ENCODE data around the gene NELFA.

Gene NELFA

GRCh38 chr4:1978741-1979476 lies 29.9 kb downstream of the NELFA start:
- H3K36me3 ChIP-seq (ENCODE audit: low read length) = peaks cover 15% of the 10 kb centered on the region
- H4K20me1 ChIP-seq (ENCODE audit: low read depth, low read length) = peaks cover 4% of the 10 kb centered on the region; the same call in 1 of the 2 replicates

GRCh38 chr4:1978226-1978625 lies 30.5 kb downstream of the NELFA start:
- Histone ChIP-seq H2AFZ (ENCODE audit: low read depth, low read length, severe bottlenecking) (no peak overlapping the region), H3K36me3 (ENCODE audit: low read length) (peaks cover 15% of the 10 kb centered on the region), H3K27me3 (ENCODE audit: low read length) (no peaks in the 10 kb centered on the region), H4K20me1 (ENCODE audit: low read depth, low read length) (peaks cover 4% of the 10 kb centered on the region; the same call in 1 of the 2 replicates), H3K79me2 (ENCODE audit: insufficient read depth, low read length) (no peaks in the 10 kb centered on the region), H3K4me3 (ENCODE audit: insufficient read depth, low read length, poor library complexity, severe bottlenecking) (no peak overlapping the region), H3K9ac (ENCODE audit: low read length) (no peak overlapping the region), H3K4me2 (ENCODE audit: low read depth, low read length, poor library complexity, severe bottlenecking) (no peak overlapping the region), H3F3A (ENCODE audit: insufficient read depth) (peaks cover 26% of the 10 kb centered on the region), H3K9me2 (replicated peaks; ENCODE audit: insufficient read depth, low read length) (no peaks in the 10 kb centered on the region), H3K27ac (ENCODE audit: low read depth, low read length) (no peak overlapping the region), H3K9me3 (ENCODE audit: insufficient read depth, low read length) (no peaks in the 10 kb centered on the region)
- TF ChIP-seq EZH2phosphoT487 (conservative IDR thresholded peaks at IDR 0.05; ENCODE audit: low read length) (no peak), CTCF (IDR thresholded peaks at IDR 0.05; ENCODE audit: insufficient read depth, low read length, poor library complexity, severe bottlenecking) (no peak)

More at GRCh38 chr4:1978741-1979476, 29.9 kb downstream of the NELFA start:
- Histone ChIP-seq H3K27me3 (ENCODE audit: low read length) (no peaks in the 10 kb centered on the region), H3K27ac (ENCODE audit: low read depth, low read length) (no peak overlapping the region), H3K79me2 (ENCODE audit: insufficient read depth, low read length) (no peaks in the 10 kb centered on the region), H3F3A (ENCODE audit: insufficient read depth) (peaks cover 26% of the 10 kb centered on the region), H3K9me2 (replicated peaks; ENCODE audit: insufficient read depth, low read length) (no peaks in the 10 kb centered on the region), H2AFZ (ENCODE audit: low read depth, low read length, severe bottlenecking) (no peak overlapping the region), H3K4me2 (ENCODE audit: low read depth, low read length, poor library complexity, severe bottlenecking) (no peak overlapping the region), H3K4me3 (ENCODE audit: insufficient read depth, low read length, poor library complexity, severe bottlenecking) (no peak overlapping the region), H3K9ac (ENCODE audit: low read length) (no peak overlapping the region), H3K9me3 (ENCODE audit: insufficient read depth, low read length) (no peaks in the 10 kb centered on the region)
- TF ChIP-seq EZH2phosphoT487 (conservative IDR thresholded peaks at IDR 0.05; ENCODE audit: low read length) (no peak), CTCF (IDR thresholded peaks at IDR 0.05; ENCODE audit: insufficient read depth, low read length, poor library complexity, severe bottlenecking) (no peak)

- H3K9me3 ChIP-seq (ENCODE audit: insufficient read depth, low read length) = no peaks in the 10 kb centered on the region
- no peaks in the 10 kb centered on the region for H3K27me3 ChIP-seq (ENCODE audit: low read length)
- H3K27ac ChIP-seq (ENCODE audit: low read depth, low read length) = no peak overlapping the region
- no peaks in the 10 kb centered on the region for H3K79me2 ChIP-seq (ENCODE audit: insufficient read depth, low read length)
- H3K4me3 ChIP-seq (ENCODE audit: insufficient read depth, low read length, poor library complexity, severe bottlenecking) = no peak overlapping the region
- H4K20me1 ChIP-seq (ENCODE audit: low read depth, low read length) = peaks cover 4% of the 10 kb centered on the region; the same call in 1 of the 2 replicates
- H3K36me3 ChIP-seq (ENCODE audit: low read length) = peaks cover 9% of the 10 kb centered on the region
- H3K9ac ChIP-seq (ENCODE audit: low read length) = no peak overlapping the region
- peaks cover 15% of the 10 kb centered on the region for H3F3A ChIP-seq (ENCODE audit: insufficient read depth)
- TF ChIP-seq EZH2phosphoT487 (conservative IDR thresholded peaks at IDR 0.05; ENCODE audit: low read length) (no peak), CTCF (IDR thresholded peaks at IDR 0.05; ENCODE audit: insufficient read depth, low read length, poor library complexity, severe bottlenecking) (no peak)
- H2AFZ ChIP-seq (ENCODE audit: low read depth, low read length, severe bottlenecking) = no peak overlapping the region
- H3K4me2 ChIP-seq (ENCODE audit: low read depth, low read length, poor library complexity, severe bottlenecking) = no peak overlapping the region
- no peaks in the 10 kb centered on the region for H3K9me2 ChIP-seq (replicated peaks; ENCODE audit: insufficient read depth, low read length)
Observed at GRCh38 chr4:1976416-1977352, 32.1 kb downstream of the NELFA start.

Measured in SU-DHL-6 (cell line).